ENCODE data around the gene CD200R1.

- TF ChIP-seq GATA2 (IDR thresholded peaks at IDR 0.05; ENCODE audit: low read depth, low read length) (no peak), GATA3 (IDR thresholded peaks at IDR 0.05; ENCODE audit: low read depth, low read length) (no peak)
Measured at GRCh38 chr3:112881891-112882290, 93.0 kb downstream of the CD200R1 start.
